A673 (cell line): ENCODE measurements around the gene PATJ. TPM values are rescaled to one million over a fixed set of nuclear protein-coding genes. Genes with fewer than 3 reads are reported as not detected.

Source experiments
- BruUV-seq: library from RNA; stranded (reverse); fragments of 400-500 nt; replicated peaks from 2 replicates; lab custom pipeline; 2021; lab: Mats Ljungman, UMichigan
- CTCF ChIA-PET: fragments of 300-600 bp; sonication (Branson Sonifier 250); formaldehyde crosslinking; loops from one replicate; lab custom pipeline; 2022; ENCODE audit warnings: antibody characterized with exemption; lab: Charles Lee
- POLR2A ChIA-PET: fragments of 300-600 bp; sonication (Branson Sonifier 250); formaldehyde crosslinking; loops from one replicate; lab custom pipeline; 2022; ENCODE audit warnings: antibody characterized with exemption; ENCODE audit not compliant: low non-redundant PET; lab: Charles Lee
- DNase-seq: peaks from one replicate; pipeline ENCODE4 v3.0.0-alpha.2; 2015; ENCODE audit warnings: low spot score
- H3K27ac ChIP-seq: fragments of 200-600 bp; sonication (generic); 2 replicates; pipeline ENCODE4 v1.5.1; 2016; ENCODE audit warnings: mixed run types, low read depth, mild to moderate bottlenecking, mixed read lengths, antibody characterized with exemption, low read length; ENCODE audit not compliant: poor library complexity, severe bottlenecking
- H3K27me3 ChIP-seq: fragments of 200-600 bp; sonication (generic); replicated peaks from 2 replicates; pipeline ENCODE4 v1.6.1; 2017; ENCODE audit warnings: mixed run types, low read depth, mild to moderate bottlenecking, mixed read lengths, antibody characterized with exemption, low read length; ENCODE audit not compliant: insufficient read depth, poor library complexity
- H3K36me3 ChIP-seq: fragments of 200-600 bp; sonication (generic); 2 replicates; pipeline ENCODE4 v1.6.1; 2016; ENCODE audit warnings: mixed run types, mild to moderate bottlenecking, mixed read lengths, antibody characterized with exemption, low read length; ENCODE audit not compliant: insufficient read depth, poor library complexity, severe bottlenecking
- H3K4me1 ChIP-seq: fragments of 200-600 bp; sonication (generic); 2 replicates; pipeline ENCODE4 v1.6.1; 2017; ENCODE audit warnings: mixed run types, mild to moderate bottlenecking, mixed read lengths, antibody characterized with exemption, low read length; ENCODE audit not compliant: insufficient read depth, poor library complexity, severe bottlenecking
- H3K4me3 ChIP-seq: fragments of 200-600 bp; sonication (generic); 2 replicates; pipeline ENCODE4 v1.5.1; 2016; ENCODE audit warnings: low read depth, mixed run types, mild to moderate bottlenecking, mixed read lengths, low read length; ENCODE audit not compliant: poor library complexity, severe bottlenecking
- H3K9me3 ChIP-seq: fragments of 200-600 bp; sonication (generic); 2 replicates; pipeline ENCODE4 v1.6.1; 2016; ENCODE audit warnings: mixed run types, low read depth, mild to moderate bottlenecking, mixed read lengths, antibody characterized with exemption, low read length; ENCODE audit not compliant: poor library complexity, severe bottlenecking
- CTCF ChIP-seq: fragments of 300-800, 200-600 bp; sonication (generic); conservative IDR thresholded peaks from 2 replicates; pipeline ENCODE4 v1.5.1; 2017; ENCODE audit warnings: low read depth, mild to moderate bottlenecking, antibody characterized with exemption, low read length, moderate library complexity, mixed read lengths
- EZH2 ChIP-seq: fragments of 200-600 bp; sonication (generic); IDR thresholded peaks from 2 replicates; pipeline ENCODE4 v1.6.1; 2017; ENCODE audit warnings: borderline replicate concordance, low read depth, mild to moderate bottlenecking, mixed read lengths, antibody characterized with exemption, low read length; ENCODE audit not compliant: poor library complexity, severe bottlenecking
- intact Hi-C: fragments of 100-400 bp; cut with micrococcal nuclease; formaldehyde crosslinking; loops from one replicate; pipeline ENCODE4 v1.10.0; 2022; ENCODE audit not compliant: unreplicated experiment
- total RNA-seq: library from RNA; stranded (reverse); gene quantifications from 2 replicates; pipeline ENCODE4 v1.2.3, GENCODE V29; 2021

Gene PATJ
- total RNA-seq, 1 experiment from 2014 or later: 6.6 TPM

GRCh38 chr1:62057230-62057629 is 314.9 kb downstream of the PATJ start:
- TF ChIP-seq EZH2 (no peak), CTCF (no peak)
- H3K36me3 ChIP-seq: no peaks in the 10 kb centered on the region
- peaks cover 9% of the 10 kb centered on the region for H3K4me1 ChIP-seq
- intact Hi-C loops: no loop called here
- no TSS peak for BruUV-seq
- ChIA-PET CTCF (no interaction called here), POLR2A (interaction anchor here (0.6 kb wide), 2 partner anchors 64 to 516 kb away, joined by 3 to 7 read pairs; no protein-coding TSS in a partner anchor)
- H3K27ac ChIP-seq: no peak overlapping the region
- no peak for DNase-seq
- H3K9me3 ChIP-seq: no peaks in the 10 kb centered on the region
- H3K27me3 ChIP-seq: no peaks in the 10 kb centered on the region
- no peak overlapping the region for H3K4me3 ChIP-seq

GRCh38 chr1:62057641-62058290 is 315.5 kb downstream of the PATJ start:
- Histone ChIP-seq H3K27me3 (no peaks in the 10 kb centered on the region), H3K36me3 (no peaks in the 10 kb centered on the region), H3K4me3 (no peak overlapping the region), H3K4me1 (peaks cover 12% of the 10 kb centered on the region), H3K27ac (no peak overlapping the region), H3K9me3 (no peaks in the 10 kb centered on the region)
- ChIA-PET POLR2A (interaction anchor here (0.6 kb wide), 2 partner anchors 64 to 517 kb away, joined by 3 to 7 read pairs; no protein-coding TSS in a partner anchor), CTCF (no interaction called here)
- no peak for TF ChIP-seq CTCF
- TF ChIP-seq EZH2: no peak
- intact Hi-C loops: no loop called here
- no TSS peak for BruUV-seq
- peak; percentile 58 for DNase-seq

GRCh38 chr1:62058956-62059355 is 316.7 kb downstream of the PATJ start:
- intact Hi-C loops: no loop called here
- H3K4me1 ChIP-seq: peaks cover 12% of the 10 kb centered on the region
- POLR2A ChIA-PET: no interaction called here

More at GRCh38 chr1:62058956-62059355, 316.7 kb downstream of the PATJ start:
- Histone ChIP-seq H3K27ac (no peak overlapping the region), H3K4me3 (no peak overlapping the region), H3K27me3 (no peaks in the 10 kb centered on the region), H3K9me3 (peaks cover 5% of the 10 kb centered on the region), H3K36me3 (no peaks in the 10 kb centered on the region)
- CTCF ChIA-PET: no interaction called here
- no TSS peak for BruUV-seq
- DNase-seq: no peak
- TF ChIP-seq CTCF (no peak), EZH2 (no peak)
